AG09319 (cell line): ENCODE data around the gene SHROOM3.

Experiments used
- DNase-seq: peaks from one replicate; pipeline ENCODE4 v3.0.0-alpha.2; 2010; ENCODE audit warnings: low read depth; ENCODE audit errors: extremely low read depth
- CTCF ChIP-seq: IDR thresholded peaks from 2 replicates; pipeline ENCODE4 v1.5.1; 2011; ENCODE audit warnings: low read depth, mild to moderate bottlenecking, inconsistent platforms, low read length, moderate library complexity

The SHROOM3 gene

GRCh38 chr4:76616526-76616925, 181.5 kb downstream of the SHROOM3 start:
- no peak for TF ChIP-seq CTCF
- no peak for DNase-seq

GRCh38 chr4:76620723-76621468, 185.9 kb downstream of the SHROOM3 start:
- DNase-seq: no peak
- TF ChIP-seq CTCF: no peak

GRCh38 chr4:76622126-76622525, 187.1 kb downstream of the SHROOM3 start:
- TF ChIP-seq CTCF: no peak
- DNase-seq: no peak

- DNase-seq: no peak
- TF ChIP-seq CTCF: no peak
Observed at GRCh38 chr4:76622717-76623116, 187.7 kb downstream of the SHROOM3 start.

GRCh38 chr4:76623217-76624045, 188.4 kb downstream of the SHROOM3 start:
- DNase-seq: no peak
- no peak for TF ChIP-seq CTCF

GRCh38 chr4:76624241-76624681, 189.2 kb downstream of the SHROOM3 start:
- TF ChIP-seq CTCF: no peak
- DNase-seq: peak; percentile 91
